Fibroblast of lung (primary cell): ENCODE results near the gene FBLN1. TPM values are rescaled to one million over a fixed set of nuclear protein-coding genes. Genes with fewer than 3 reads are reported as not detected.

ENCODE experiments used
- DNase-seq, 2 donors: peaks; one replicate each; pipeline versions ENCODE4 v3.0.0 to v3.0.0-alpha.2; 2010; ENCODE audit warnings: low read depth in 2 of 2
- H2AFZ ChIP-seq: 2 replicates; pipeline ENCODE4 v1.5.1; 2012; ENCODE audit warnings: low read length, control low read depth, inconsistent platforms
- H3K27ac ChIP-seq: 2 replicates; pipeline ENCODE4 v1.5.1; 2011; ENCODE audit warnings: low read length, control low read depth; ENCODE audit not compliant: insufficient read depth
- H3K27me3 ChIP-seq: 2 replicates; pipeline ENCODE4 v1.5.1; 2011; ENCODE audit warnings: mild to moderate bottlenecking, low read length; ENCODE audit not compliant: control insufficient read depth, insufficient read depth
- H3K36me3 ChIP-seq: 2 replicates; pipeline ENCODE4 v1.5.1; 2011; ENCODE audit warnings: low read length; ENCODE audit not compliant: control insufficient read depth, insufficient read depth
- H3K4me1 ChIP-seq: 2 replicates; pipeline ENCODE4 v1.5.1; 2011; ENCODE audit warnings: low read length; ENCODE audit not compliant: control insufficient read depth, insufficient read depth; ENCODE audit errors: extremely low read depth
- H3K4me2 ChIP-seq: 2 replicates; pipeline ENCODE4 v1.5.1; 2011; ENCODE audit warnings: low read length, control low read depth; ENCODE audit not compliant: insufficient read depth; ENCODE audit errors: extremely low read depth
- H3K4me3 ChIP-seq, 4 experiments: fragments of 200-600 bp in 1 of 4; sonication (generic) in 1 of 4; replicated peaks in 1 of 4; 2 replicates each; pipeline ENCODE4 v1.5.1; 2011 to 2016; ENCODE audit warnings: low read length in 4 of 4, low read depth in 3 of 4, mild to moderate bottlenecking in 3 of 4, control low read depth in 2 of 4, inconsistent platforms in 1 of 4, mixed read lengths in 1 of 4; ENCODE audit not compliant: insufficient read depth in 1 of 4; ENCODE audit errors: control extremely low read depth in 1 of 4
- H3K79me2 ChIP-seq: 2 replicates; pipeline ENCODE4 v1.5.1; 2012; ENCODE audit warnings: mild to moderate bottlenecking, low read length, inconsistent platforms; ENCODE audit not compliant: control insufficient read depth, insufficient read depth
- H3K9ac ChIP-seq: 2 replicates; pipeline ENCODE4 v1.5.1; 2011; ENCODE audit warnings: mild to moderate bottlenecking, low read length, control low read depth; ENCODE audit not compliant: insufficient read depth
- H3K9me3 ChIP-seq: 2 replicates; pipeline ENCODE4 v1.5.1; 2012; ENCODE audit warnings: low read depth, low read length; ENCODE audit not compliant: control insufficient read depth, insufficient read depth
- H4K20me1 ChIP-seq: 2 replicates; pipeline ENCODE4 v1.5.1; 2011; ENCODE audit warnings: low read length; ENCODE audit not compliant: control insufficient read depth, insufficient read depth; ENCODE audit errors: extremely low read depth
- CTCF ChIP-seq, 2 donors: IDR thresholded peaks in 1 of 2; conservative IDR thresholded peaks in 1 of 2; 1 replicate in 1 of 2; 2 replicates in 1 of 2; pipeline ENCODE4 v1.5.1; 2011 to 2012; ENCODE audit warnings: low read length in 2 of 2, control low read depth in 1 of 2, inconsistent platforms in 1 of 2, low read depth in 1 of 2, mild to moderate bottlenecking in 1 of 2
- EZH2 ChIP-seq: IDR thresholded peaks from 2 replicates; pipeline ENCODE4 v1.5.1; 2012; ENCODE audit warnings: low read length, control low read depth, mild to moderate bottlenecking; ENCODE audit errors: missing control alignments
- polyA plus RNA-seq, 2 donors: library from polyadenylated mRNA; depleted of rRNA in 1 of 2; stranded (reverse) in 1 of 2; unstranded in 1 of 2; fragments of >200 nt; gene quantifications; 2 replicates each; pipeline ENCODE4 v1.2.1, GENCODE V29; 2011 to 2012; ENCODE audit warnings: missing spikeins in 1 of 2
- total RNA-seq: library from RNA; depleted of rRNA; stranded (reverse); fragments of >200 nt; gene quantifications from 2 replicates; pipeline ENCODE4 v1.2.1, GENCODE V29; 2014

FBLN1 gene
- total and polyA plus RNA-seq, 2 donors (not counting 1 experiment from before 2014, with no cell fraction given): 134 to 270 TPM

GRCh38 chr22:45552580-45553350, 50.1 kb downstream of the FBLN1 start:
- Histone ChIP-seq H3K27ac (peak overlapping the region; percentile 72), H4K20me1 (no peaks in the 10 kb centered on the region), H3K9me3 (no peaks in the 10 kb centered on the region), H3K9ac (peak overlapping the region; percentile 48), H3K4me3 (no peak overlapping the region), H3K4me1 (peaks cover 33% of the 10 kb centered on the region), H3K36me3 (peaks cover 5% of the 10 kb centered on the region), H2AFZ (no peak overlapping the region), H3K27me3 (no peaks in the 10 kb centered on the region), H3K4me2 (peak overlapping the region; percentile 65), H3K79me2 (no peaks in the 10 kb centered on the region)
- peak; percentile 97 for DNase-seq
- peak; percentile 42 to 51 for TF ChIP-seq CTCF (conservative IDR thresholded peaks at IDR 0.05 in 1 of 2, IDR thresholded peaks at IDR 0.05 in 1 of 2; ENCODE audit: low read depth in 1 of 2, low read length in 2 of 2)
- no peak for TF ChIP-seq EZH2

- Histone ChIP-seq H2AFZ (no peak overlapping the region), H3K9me3 (no peaks in the 10 kb centered on the region), H3K27ac (peak overlapping the region; percentile 72), H3K4me2 (peak overlapping the region; percentile 65), H3K27me3 (no peaks in the 10 kb centered on the region), H3K36me3 (peaks cover 2% of the 10 kb centered on the region), H3K4me3 (no peak overlapping the region), H3K4me1 (peaks cover 30% of the 10 kb centered on the region), H4K20me1 (no peaks in the 10 kb centered on the region), H3K79me2 (no peaks in the 10 kb centered on the region), H3K9ac (peak overlapping the region; percentile 48)
- DNase-seq: peak; percentile 87 to 97
- TF ChIP-seq CTCF (conservative IDR thresholded peaks at IDR 0.05 in 1 of 2, IDR thresholded peaks at IDR 0.05 in 1 of 2; ENCODE audit: low read depth in 1 of 2, low read length in 2 of 2) (peak; percentile 95 to 98), EZH2 (no peak)
Measured at GRCh38 chr22:45553351-45554039, 50.8 kb downstream of the FBLN1 start.

DNA sequence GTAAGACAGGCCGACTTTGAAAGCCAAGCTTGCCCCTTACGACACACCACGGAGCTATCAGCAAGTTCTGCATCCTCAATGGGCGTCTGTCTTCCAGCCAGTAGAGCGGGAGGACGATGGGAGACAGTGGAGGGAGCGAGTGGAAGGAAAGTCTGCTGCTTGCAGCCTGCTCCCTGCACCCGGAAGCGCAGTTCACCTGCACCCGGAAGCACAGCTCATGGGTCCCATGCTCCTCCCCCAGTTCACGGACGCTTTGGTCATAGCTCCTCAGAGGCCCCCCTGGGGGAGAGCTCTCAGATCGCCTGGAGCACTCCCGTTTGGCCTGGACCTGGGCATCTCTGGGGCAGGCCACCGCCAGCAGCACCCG, 51.3 kb downstream of the FBLN1 start:
- no peak overlapping the region for H2AFZ ChIP-seq
- H3K9ac ChIP-seq: no peak overlapping the region
- peaks cover 27% of the 10 kb centered on the region for H3K4me1 ChIP-seq
- no peaks in the 10 kb centered on the region for H3K9me3 ChIP-seq
- no peaks in the 10 kb centered on the region for H3K79me2 ChIP-seq
- H3K27ac ChIP-seq: peak overlapping the region; percentile 58
- peaks cover 2% of the 10 kb centered on the region for H3K36me3 ChIP-seq
- peak overlapping the region; percentile 63 for H3K4me2 ChIP-seq
- no peak overlapping the region for H3K4me3 ChIP-seq
- no peaks in the 10 kb centered on the region for H3K27me3 ChIP-seq
- no peak for TF ChIP-seq EZH2
- no peak for TF ChIP-seq CTCF (conservative IDR thresholded peaks at IDR 0.05 in 1 of 2, IDR thresholded peaks at IDR 0.05 in 1 of 2; ENCODE audit: low read depth in 1 of 2, low read length in 2 of 2)
- DNase-seq: no peak
- no peaks in the 10 kb centered on the region for H4K20me1 ChIP-seq
